Naive thymus-derived CD4-positive, alpha-beta T cell (primary cell): ENCODE results near the gene UBE2S. TPM values are rescaled to one million over a fixed set of nuclear protein-coding genes. Genes with fewer than 3 reads are reported as not detected.
"Not testable (repeated sequence)": the region's sequence is repeated elsewhere in the genome, so short reads cannot be mapped to it uniquely, and the experiment has no call there.

Source experiments
- ATAC-seq: fragments of 150-1000 bp; cut with Tn5 transposase; 2 replicates; pipeline ENCODE4 v1.10.0; 2021; ENCODE audit warnings: mild to moderate bottlenecking, moderate library complexity
- CTCF ChIA-PET: fragments of 350-600 bp; sonication (Branson Sonifier 250); formaldehyde crosslinking; loops from one replicate; lab custom pipeline; 2021; ENCODE audit warnings: antibody characterized with exemption; lab: Charles Lee
- POLR2A ChIA-PET: fragments of 350-600 bp; sonication (Branson Sonifier 250); formaldehyde crosslinking; loops from one replicate; lab custom pipeline; 2021; ENCODE audit warnings: antibody characterized with exemption, inconsistent platforms; lab: Charles Lee
- DNase-seq, 9 donors: peaks; one replicate each; pipeline versions ENCODE4 v3.0.0 to v3.0.0-alpha.2; 2020 to 2022; ENCODE audit warnings: mixed read lengths in 1 of 9
- H3K27ac ChIP-seq: one replicate; pipeline ENCODE4 v1.7.0; 2013; ENCODE audit warnings: mild to moderate bottlenecking, low read depth, low read length, moderate library complexity
- H3K27me3 ChIP-seq, 2 donors: one replicate each; pipeline ENCODE4 v1.7.0; 2013; ENCODE audit warnings: low read length in 2 of 2, mild to moderate bottlenecking in 2 of 2, moderate library complexity in 2 of 2; ENCODE audit not compliant: control insufficient read depth in 2 of 2, insufficient read depth in 2 of 2
- H3K36me3 ChIP-seq, 3 experiments: 1 replicate in 2 of 3; 2 replicates in 1 of 3; pipeline ENCODE4 v1.7.0; 2013; ENCODE audit warnings: low read length in 3 of 3, mild to moderate bottlenecking in 3 of 3, moderate library complexity in 1 of 3; ENCODE audit not compliant: insufficient read depth in 3 of 3, control insufficient read depth in 2 of 3
- H3K4me1 ChIP-seq, 2 donors: one replicate each; pipeline ENCODE4 v1.7.0; 2013; ENCODE audit warnings: low read length in 2 of 2, mild to moderate bottlenecking in 2 of 2, moderate library complexity in 1 of 2; ENCODE audit not compliant: control insufficient read depth in 2 of 2, insufficient read depth in 2 of 2
- H3K4me3 ChIP-seq: 2 replicates; pipeline ENCODE4 v1.7.0; 2013; ENCODE audit warnings: mild to moderate bottlenecking, low read length
- H3K9me3 ChIP-seq, 3 experiments: 1 replicate in 2 of 3; 2 replicates in 1 of 3; pipeline ENCODE4 v1.7.0; 2013; ENCODE audit warnings: low read length in 3 of 3; ENCODE audit not compliant: control insufficient read depth in 2 of 3
- H3K27ac Mint-ChIP-seq, 9 donors: one replicate each; pipeline ENCODE4 v1.8.0; 2020 to 2022; ENCODE audit warnings: mixed read lengths in 9 of 9, mild to moderate bottlenecking in 8 of 9, moderate library complexity in 5 of 9, inconsistent platforms in 2 of 9
- H3K27me3 Mint-ChIP-seq, 5 donors: one replicate each; pipeline ENCODE4 v1.8.0; 2021 to 2022; ENCODE audit warnings: mixed read lengths in 5 of 5, mild to moderate bottlenecking in 1 of 5
- H3K36me3 Mint-ChIP-seq, 5 donors: one replicate each; pipeline ENCODE4 v1.8.0; 2020 to 2022; ENCODE audit warnings: mixed read lengths in 5 of 5, mild to moderate bottlenecking in 3 of 5, inconsistent platforms in 1 of 5
- H3K4me1 Mint-ChIP-seq, 7 donors: one replicate each; pipeline ENCODE4 v1.8.0; 2020 to 2022; ENCODE audit warnings: mixed read lengths in 7 of 7, mild to moderate bottlenecking in 3 of 7, inconsistent platforms in 1 of 7
- H3K4me3 Mint-ChIP-seq, 10 donors: one replicate each; pipeline ENCODE4 v1.8.0; 2020 to 2022; ENCODE audit warnings: mild to moderate bottlenecking in 10 of 10, mixed read lengths in 10 of 10, moderate library complexity in 6 of 10, inconsistent platforms in 2 of 10
- H3K9me3 Mint-ChIP-seq, 11 donors: one replicate each; pipeline ENCODE4 v1.8.0; 2020 to 2022; ENCODE audit warnings: mixed read lengths in 11 of 11, mild to moderate bottlenecking in 4 of 11, inconsistent platforms in 1 of 11, moderate library complexity in 1 of 11
- intact Hi-C, 2 donors: fragments of 100-400 bp; cut with micrococcal nuclease; formaldehyde crosslinking; loops; one replicate each; pipeline ENCODE4 v1.15.1; 2023
- polyA plus RNA-seq, 2 donors: library from polyadenylated mRNA; unstranded; fragments of 300-500 nt; fragmentation: Illumina TruSeq; gene quantifications; one replicate each; pipeline ENCODE4 v1.2.3, GENCODE V29; 2021
- total RNA-seq, 6 experiments: library from RNA in 5 of 6; stranded (reverse) in 5 of 6; gene quantifications; 1 replicate in 5 of 6; 2 replicates in 1 of 6; pipeline ENCODE4 v1.2.3 and lab custom pipeline; 2021 to 2026

Gene UBE2S
- total and polyA plus RNA-seq, 7 experiments from 2014 or later = 15.3 to 141 (median 20.4) TPM

DNA sequence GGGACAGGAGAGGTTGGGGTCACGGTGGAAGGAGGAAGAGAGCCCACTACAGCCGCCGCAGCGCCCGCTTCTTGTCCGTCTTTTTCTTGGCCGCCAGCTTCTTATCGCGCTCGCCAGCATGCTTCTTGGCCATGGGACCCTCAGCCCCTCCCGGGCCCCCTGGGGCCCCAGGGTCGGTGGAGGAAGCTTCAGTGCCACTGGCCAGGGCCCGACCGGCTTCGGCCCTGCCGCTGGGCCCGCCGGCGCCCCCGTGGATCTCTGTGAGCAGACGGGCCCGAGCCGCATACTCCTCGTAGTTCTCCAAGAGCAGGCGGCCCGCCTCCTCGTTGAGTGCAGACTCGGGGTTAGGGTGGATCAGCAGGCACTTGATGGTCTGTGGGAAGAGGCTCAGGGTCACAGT is 6.2 kb downstream of the UBE2S start:
- H3K27ac ChIP-seq, H3K4me3 Mint-ChIP-seq, H3K27me3 ChIP-seq, H3K9me3 Mint-ChIP-seq, H3K27ac Mint-ChIP-seq, H3K9me3 ChIP-seq, H3K4me3 ChIP-seq, intact Hi-C loops, ATAC-seq, POLR2A ChIA-PET, DNase-seq, H3K27me3 Mint-ChIP-seq: not testable (repeated sequence)
- CTCF ChIA-PET = interaction anchor here (0.6 to 1.2 kb wide), 2 partner anchors 11 to 313 kb away, joined by 3 to 9 read pairs; no protein-coding TSS in a partner anchor
- peaks cover 10 to 50% (median 15%) of the 10 kb centered on the region in 7 donors for H3K4me1 Mint-ChIP-seq
- Histone ChIP-seq H3K4me1 (peaks cover 6 to 11% of the 10 kb centered on the region in 2 donors), H3K36me3 (peaks cover 0 to 49% (median 2%) of the 10 kb centered on the region in 3 experiments)
- H3K36me3 Mint-ChIP-seq = peaks cover 0 to 27% (median 16%) of the 10 kb centered on the region in 5 donors

GRCh38 chr19:55400281-55401087 is 7.1 kb downstream of the UBE2S start:
- no peaks in the 10 kb centered on the region for H3K9me3 Mint-ChIP-seq
- no peak for DNase-seq
- Histone ChIP-seq H3K27ac (no peak overlapping the region), H3K4me1 (peaks cover 0 to 2% of the 10 kb centered on the region in 2 donors), H3K9me3 (no peaks in the 10 kb centered on the region), H3K27me3 (no peaks in the 10 kb centered on the region), H3K36me3 (peaks cover 0 to 42% (median 2%) of the 10 kb centered on the region in 3 experiments), H3K4me3 (no peak overlapping the region)
- peak overlapping the region in 1 of 9 donors; percentile 38 for H3K27ac Mint-ChIP-seq
- peaks cover 0 to 20% (median 10%) of the 10 kb centered on the region in 5 donors for H3K36me3 Mint-ChIP-seq
- POLR2A ChIA-PET = interaction anchor here (0.6 kb wide), 1 partner anchor 59 kb away, joined by 3 read pairs; no protein-coding TSS in a partner anchor
- H3K4me1 Mint-ChIP-seq = peaks cover 1 to 41% (median 6%) of the 10 kb centered on the region in 7 donors
- H3K27me3 Mint-ChIP-seq = no peaks in the 10 kb centered on the region
- intact Hi-C loops = no loop called here
- H3K4me3 Mint-ChIP-seq = no peak overlapping the region
- no peak for ATAC-seq
- CTCF ChIA-PET = interaction anchor here (1.2 kb wide), 1 partner anchor 10 kb away, joined by 3 read pairs; no protein-coding TSS in a partner anchor

GRCh38 chr19:55398200-55398925 is 9.2 kb downstream of the UBE2S start:
- DNase-seq (no peak), ATAC-seq (peak; percentile 26)
- ChIA-PET POLR2A (interaction anchor here (1.4 to 2.5 kb wide), 3 partner anchors 9 to 14 kb away, joined by 5 to 8 read pairs (median 6); partner anchors contain the start of genes RPL28, TMEM238 and UBE2S), CTCF (no interaction called here)
- intact Hi-C loops = no loop called here
- Histone ChIP-seq H3K36me3 (peaks cover 0 to 29% (median 2%) of the 10 kb centered on the region in 3 experiments), H3K27ac (no peak overlapping the region), H3K9me3 (no peaks in the 10 kb centered on the region), H3K4me1 (no peaks in the 10 kb centered on the region), H3K4me3 (no peak overlapping the region), H3K27me3 (no peaks in the 10 kb centered on the region)
- H3K27ac Mint-ChIP-seq = peak overlapping the region in 3 of 9 donors; percentile 13 to 28 (median 23)
- H3K27me3 Mint-ChIP-seq = no peaks in the 10 kb centered on the region
- H3K9me3 Mint-ChIP-seq = no peaks in the 10 kb centered on the region
- peak overlapping the region in 1 of 10 donors; percentile 5 for H3K4me3 Mint-ChIP-seq
- peaks cover 0 to 36% (median 3%) of the 10 kb centered on the region in 7 donors for H3K4me1 Mint-ChIP-seq
- peaks cover 0 to 16% (median 10%) of the 10 kb centered on the region in 5 donors for H3K36me3 Mint-ChIP-seq

DNA sequence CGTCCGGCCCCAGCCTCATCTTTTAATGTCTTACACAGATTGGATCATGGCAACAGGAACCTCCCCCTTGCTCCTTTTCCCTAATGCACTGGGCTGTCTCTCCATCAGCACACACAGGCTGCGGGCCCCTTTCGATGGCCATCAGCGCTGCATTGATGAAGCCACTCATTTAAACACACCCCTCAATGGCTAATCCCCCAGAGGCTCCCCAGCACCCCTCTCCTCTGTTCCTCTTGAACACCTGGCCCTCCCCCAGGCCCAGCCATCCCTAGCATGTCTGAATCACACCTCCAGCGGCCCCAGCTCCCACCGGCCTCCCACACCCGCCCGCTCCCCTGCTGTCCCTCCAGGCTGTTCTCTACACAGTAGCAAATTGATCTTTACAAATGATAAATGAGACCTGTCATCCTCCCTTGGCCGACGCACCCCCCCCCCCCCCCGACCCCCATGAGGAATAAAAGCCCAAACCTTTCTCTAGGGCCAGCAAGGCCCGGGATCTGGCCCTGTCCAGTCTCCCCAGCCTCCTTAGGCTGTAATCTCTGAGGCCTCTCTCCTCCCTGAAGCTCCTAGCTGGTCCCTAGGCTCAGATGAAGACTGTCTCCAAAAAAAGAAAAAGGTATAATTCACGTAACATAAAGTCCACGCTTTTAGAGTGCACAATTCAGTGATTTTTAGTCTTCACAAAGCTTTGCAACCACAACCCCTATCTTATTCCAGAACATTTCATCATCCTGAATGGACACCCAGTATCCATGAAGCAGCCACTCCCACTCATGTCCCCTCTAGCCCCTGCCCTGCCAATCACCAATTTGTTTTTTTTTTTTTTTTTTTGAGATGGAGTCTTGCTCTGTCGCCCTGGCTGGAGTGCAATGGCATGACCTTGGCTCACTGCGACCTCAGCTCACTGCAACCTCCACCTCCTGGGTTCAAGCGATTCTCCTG is 14.5 kb downstream of the UBE2S start:
- Mint-ChIP-seq H3K27ac (peak overlapping the region in 5 of 9 donors; percentile 18 to 71 (median 61)), H3K4me3 (no peak overlapping the region), H3K36me3 (peaks cover 0 to 19% (median 5%) of the 10 kb centered on the region in 5 donors), H3K4me1 (peaks cover 19 to 40% (median 27%) of the 10 kb centered on the region in 7 donors), H3K27me3 (no peaks in the 10 kb centered on the region), H3K9me3 (no peaks in the 10 kb centered on the region)
- CTCF ChIA-PET = interaction anchor here (0.7 kb wide), 1 partner anchor 17 kb away, joined by 5 read pairs; no protein-coding TSS in a partner anchor
- DNase-seq (no peak), ATAC-seq (no peak)
- Histone ChIP-seq H3K36me3 (peaks cover 0 to 44% (median 4%) of the 10 kb centered on the region in 3 experiments), H3K27me3 (no peaks in the 10 kb centered on the region), H3K4me3 (no peak overlapping the region), H3K4me1 (peaks cover 8 to 15% of the 10 kb centered on the region in 2 donors), H3K9me3 (no peaks in the 10 kb centered on the region), H3K27ac (no peak overlapping the region)
- POLR2A ChIA-PET = interaction anchor here (0.7 to 7.3 kb wide), 4 partner anchors 9 to 56 kb away, joined by 3 to 82 read pairs (median 3); partner anchors contain the start of genes TMEM238 and UBE2S
- intact Hi-C loops = no loop called here

DNA sequence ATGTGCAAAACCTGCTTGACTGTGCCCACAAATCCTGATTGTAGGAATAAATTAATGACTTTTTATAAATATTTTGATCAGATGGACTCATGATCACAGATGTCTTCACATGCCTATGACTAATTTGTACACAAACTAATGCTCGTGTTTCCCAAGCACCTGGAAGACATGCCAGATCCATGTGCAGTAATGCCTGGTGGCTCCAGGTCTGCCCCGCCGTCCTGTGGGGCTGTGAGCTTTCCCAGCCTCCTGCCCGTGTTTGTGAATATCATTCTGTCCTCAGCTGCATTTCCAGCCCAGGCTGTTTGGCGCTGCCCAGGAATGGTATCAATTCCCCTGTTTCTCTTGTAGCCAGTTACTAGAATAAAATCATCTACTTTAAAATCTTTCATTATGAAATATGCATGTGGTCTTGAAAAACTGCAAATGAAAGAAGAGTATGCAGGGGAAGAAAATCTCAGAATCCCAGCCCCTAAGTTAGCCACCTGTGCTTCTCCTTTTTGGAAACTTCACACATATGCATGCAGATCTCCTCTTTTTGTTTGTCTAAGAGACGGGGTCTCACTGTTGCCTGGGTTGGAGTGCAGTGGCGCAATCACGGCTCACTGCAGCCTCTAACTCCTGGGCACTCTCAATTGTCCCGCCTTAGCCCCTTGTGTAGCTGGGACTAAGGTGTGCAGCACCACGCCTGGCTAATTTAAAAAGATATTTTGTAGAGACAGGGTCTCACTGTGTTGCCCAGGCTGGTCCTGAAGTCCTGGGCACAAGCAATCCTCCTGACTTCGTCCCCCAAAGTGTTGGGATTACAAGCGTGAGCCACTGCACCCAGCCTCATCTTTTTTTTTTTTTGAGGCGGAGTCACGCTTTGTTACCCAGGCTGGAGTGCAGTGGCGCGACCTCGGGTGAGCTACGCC is 15.6 kb downstream of the UBE2S start:
- Histone ChIP-seq H3K4me1 (peaks cover 19 to 25% of the 10 kb centered on the region in 2 donors), H3K36me3 (peaks cover 0 to 55% (median 9%) of the 10 kb centered on the region in 3 experiments), H3K4me3 (no peak overlapping the region), H3K27ac (no peak overlapping the region), H3K9me3 (no peaks in the 10 kb centered on the region), H3K27me3 (no peaks in the 10 kb centered on the region)
- Mint-ChIP-seq H3K4me3 (no peak overlapping the region), H3K27me3 (no peaks in the 10 kb centered on the region), H3K9me3 (no peaks in the 10 kb centered on the region), H3K27ac (peak overlapping the region in 5 of 9 donors; percentile 0 to 51 (median 25)), H3K36me3 (peaks cover 0 to 29% (median 6%) of the 10 kb centered on the region in 5 donors), H3K4me1 (peaks cover 20 to 51% (median 37%) of the 10 kb centered on the region in 7 donors)
- intact Hi-C loops = no loop called here
- CTCF ChIA-PET = no interaction called here
- ATAC-seq (no peak), DNase-seq (no peak)
- POLR2A ChIA-PET = interaction anchor here (7.3 kb wide), 1 partner anchor 14 kb away, joined by 82 read pairs; the partner anchor contains the start of gene UBE2S
